Measurements from ENCODE around the gene LUZP2. TPM values are rescaled to one million over a fixed set of nuclear protein-coding genes. Genes with fewer than 3 reads are reported as not detected.

The LUZP2 gene
- total RNA-seq, 1 donor from 2014 or later, result not detected

- intact Hi-C loops (cut with micrococcal nuclease), result no loop called here
Observed at GRCh38 chr11:24560324-24560723, 63.5 kb downstream of the LUZP2 start.

GRCh38 chr11:24567380-24567779 is 70.5 kb downstream of the LUZP2 start:
- intact Hi-C loops (cut with micrococcal nuclease), result no loop called here

- intact Hi-C loops (cut with micrococcal nuclease), result no loop called here
Observed at GRCh38 chr11:24572376-24572775, 75.5 kb downstream of the LUZP2 start.

GRCh38 chr11:24574461-24574860 is 77.6 kb downstream of the LUZP2 start:
- intact Hi-C loops (cut with micrococcal nuclease), result no loop called here

- intact Hi-C loops (cut with micrococcal nuclease), result no loop called here
Observed at GRCh38 chr11:24575392-24575791, 78.5 kb downstream of the LUZP2 start.

- intact Hi-C loops (cut with micrococcal nuclease), result no loop called here
Observed at GRCh38 chr11:24585192-24585591, 88.3 kb downstream of the LUZP2 start.

- intact Hi-C loops (cut with micrococcal nuclease), result no loop called here
Observed at GRCh38 chr11:24587635-24588034, 90.8 kb downstream of the LUZP2 start.

GRCh38 chr11:24588081-24588480 is 91.2 kb downstream of the LUZP2 start:
- intact Hi-C loops (cut with micrococcal nuclease), result no loop called here

- intact Hi-C loops (cut with micrococcal nuclease), result no loop called here
Observed at GRCh38 chr11:24589064-24589463, 92.2 kb downstream of the LUZP2 start.

- intact Hi-C loops (cut with micrococcal nuclease), result no loop called here
Observed at GRCh38 chr11:24591283-24591682, 94.4 kb downstream of the LUZP2 start.

GRCh38 chr11:24592360-24592759 is 95.5 kb downstream of the LUZP2 start:
- intact Hi-C loops (cut with micrococcal nuclease), result no loop called here

GRCh38 chr11:24593332-24593731 is 96.5 kb downstream of the LUZP2 start:
- intact Hi-C loops (cut with micrococcal nuclease), result no loop called here

GRCh38 chr11:24594401-24594800 is 97.5 kb downstream of the LUZP2 start:
- intact Hi-C loops (cut with micrococcal nuclease), result no loop called here

- intact Hi-C loops (cut with micrococcal nuclease), result no loop called here
Observed at GRCh38 chr11:24598641-24599040, 101.8 kb downstream of the LUZP2 start.

- intact Hi-C loops (cut with micrococcal nuclease), result no loop called here
Observed at GRCh38 chr11:24609192-24610119, 112.6 kb downstream of the LUZP2 start.

- intact Hi-C loops (cut with micrococcal nuclease), result no loop called here
Observed at GRCh38 chr11:24615451-24616160, 118.8 kb downstream of the LUZP2 start.

GRCh38 chr11:24617856-24618255 is 121.0 kb downstream of the LUZP2 start:
- intact Hi-C loops (cut with micrococcal nuclease), result no loop called here

- intact Hi-C loops (cut with micrococcal nuclease), result no loop called here
Observed at GRCh38 chr11:24619900-24620299, 123.0 kb downstream of the LUZP2 start.

GRCh38 chr11:24622262-24622661 is 125.4 kb downstream of the LUZP2 start:
- intact Hi-C loops (cut with micrococcal nuclease), result no loop called here

GRCh38 chr11:24623121-24623520 is 126.3 kb downstream of the LUZP2 start:
- intact Hi-C loops (cut with micrococcal nuclease), result no loop called here

GRCh38 chr11:24624432-24624831 is 127.6 kb downstream of the LUZP2 start:
- intact Hi-C loops (cut with micrococcal nuclease), result no loop called here

- intact Hi-C loops (cut with micrococcal nuclease), result no loop called here
Observed at GRCh38 chr11:24625975-24626374, 129.1 kb downstream of the LUZP2 start.

Measured in T-helper 2 cell treated with Interferon-gamma antibody and Interleukin-4, amounts not matched to agents 100 ng/mL and 5 ng/mL, for 36 hours (primary cell).